Psoas muscle (tissue), 8 donors: ENCODE data around the gene SPRYD3. TPM values are rescaled to one million over a fixed set of nuclear protein-coding genes. Genes with fewer than 3 reads are reported as not detected.

ENCODE experiments used
- ATAC-seq, 4 donors: fragments of 200-7000 bp; cut with Tn5 transposase; one replicate each; pipeline ENCODE4 v1.9.1; 2020; ENCODE audit warnings: moderate library complexity in 3 of 4, mild to moderate bottlenecking in 2 of 4
- DNase-seq, 2 donors: peaks; one replicate each; pipeline ENCODE4 v3.0.0-alpha.2; 2020
- H3K27ac ChIP-seq: fragments of 200-600 bp; one replicate; pipeline ENCODE4 v1.8.0; 2022
- H3K27me3 ChIP-seq, 3 donors: fragments of 200-600 bp in 1 of 3; one replicate each; pipeline versions ENCODE4 v1.6.1 to v1.8.0; 2013 to 2022; ENCODE audit warnings: low read length in 2 of 3, mild to moderate bottlenecking in 2 of 3, moderate library complexity in 1 of 3; ENCODE audit not compliant: insufficient read depth in 3 of 3
- H3K36me3 ChIP-seq, 2 donors: fragments of 200-600 bp in 1 of 2; one replicate each; pipeline versions ENCODE4 v1.6.1 to v1.8.0; 2013 to 2022; ENCODE audit warnings: low read depth in 1 of 2, mild to moderate bottlenecking in 1 of 2, moderate library complexity in 1 of 2; ENCODE audit not compliant: insufficient read depth in 1 of 2
- H3K4me1 ChIP-seq: fragments of 200-600 bp; one replicate; pipeline ENCODE4 v1.8.0; 2022
- H3K4me3 ChIP-seq: fragments of 200-600 bp; one replicate; pipeline ENCODE4 v1.8.0; 2022; ENCODE audit warnings: mild to moderate bottlenecking
- H3K9me3 ChIP-seq: fragments of 200-600 bp; one replicate; pipeline ENCODE4 v1.8.0; 2022
- WGBS, 3 donors: extraction: QIAGEN DNeasy Blood & Tissue Kit; methylation state at CpG; one replicate each; pipeline versions ENCODE4 v1.1.6 to v1.1.7; 2013; 5-methylcytosine and 5-hydroxymethylcytosine counted together
- intact Hi-C, 2 donors: fragments of 100-400 bp; cut with DNase I; formaldehyde crosslinking; loops; one replicate each; pipeline versions ENCODE4 v1.11.0 to v1.14.2; 2022
- polyA plus RNA-seq, 3 donors: library from polyadenylated mRNA; stranded (reverse); fragments of 200-250 nt; gene quantifications; one replicate each; pipeline ENCODE4 v1.2.3, GENCODE V29; 2013
- total RNA-seq, 4 donors: library from RNA; stranded (reverse); fragmentation: NEBNext Ultra II Directional in 2 of 4; extraction: Animal tissue kit (Norgen Biotek cat#: 25700) in 2 of 4; gene quantifications; one replicate each; pipeline versions ENCODE4 v1.2.1 to v1.2.4, GENCODE V29; 2021 to 2023
- TF ChIP-seq, protein P1 (sequence below): fragments of 200-600 bp; IDR thresholded peaks from one replicate; pipeline ENCODE4 v1.8.0; 2022; ENCODE audit warnings: antibody characterized with exemption
- donor health status: healthy with polysubstance abuse.
- donor health status: DM: no; HTN: no; CAD: no; lungs with moderate emphysema.
- donor health status: Bipolar disorder and iron deficiency.
- donor health status: healthy.
- donor health status: DM: yes; HTN: yes; CAD: no.
- donor health status: DM: no; HTN: no; CAD: no.
- donor health status: DM: no; HTN: no; CAD: no.
- donor health status: DM: yes; HTN: yes; CAD: no.

SPRYD3 gene
- total and polyA plus RNA-seq, 7 donors = 16.5 to 49.1 (median 21.8) TPM

DNA sequence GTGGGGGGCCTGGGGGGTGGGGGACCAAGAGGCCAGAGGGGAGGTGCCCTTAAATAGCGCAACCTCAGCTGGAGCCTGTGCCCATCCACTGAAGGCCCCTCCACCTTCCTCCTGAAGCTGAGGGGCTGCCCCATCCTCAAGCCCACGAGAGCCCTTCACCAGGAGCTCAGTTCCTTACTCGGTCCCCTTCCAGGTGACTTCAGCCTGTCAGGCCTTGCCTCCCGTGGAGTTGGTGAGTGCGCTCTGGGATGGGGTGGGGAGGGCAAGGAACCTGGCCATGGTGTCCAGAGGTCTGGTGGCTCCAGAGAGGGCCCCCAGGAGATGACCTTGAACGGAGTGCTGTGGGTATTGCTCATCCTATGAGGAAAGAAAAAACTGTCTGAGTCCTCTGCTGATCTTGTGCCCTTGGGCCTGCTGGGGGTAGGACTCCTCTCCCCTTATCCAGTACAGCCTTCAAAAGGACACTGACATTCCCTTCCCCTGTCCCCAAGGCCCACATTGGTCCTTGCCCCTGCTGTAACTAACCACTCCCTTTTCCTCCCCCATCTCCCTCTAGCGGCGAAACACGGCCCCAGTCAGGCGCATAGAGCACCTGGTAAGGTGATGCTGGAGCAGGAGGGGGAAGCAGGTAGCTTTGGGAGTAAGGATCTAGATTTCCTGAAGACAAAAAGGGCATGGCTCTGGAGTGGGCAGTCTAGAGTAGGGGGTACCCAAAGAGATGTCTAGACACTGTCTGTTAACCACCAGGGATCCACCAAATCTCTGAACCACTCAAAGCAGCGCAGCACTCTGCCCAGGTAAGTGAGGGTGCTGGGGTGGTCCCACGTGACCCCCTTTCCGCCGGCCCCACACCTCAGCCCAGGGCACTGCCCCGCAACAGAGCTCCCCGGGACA lies 25.7 kb downstream of the SPRYD3 start:
- WGBS, 3 donors = 29 to 38% (median 33%) methylated on average over 15 to 16 of the region's 16 CpGs
- peak overlapping the region; percentile 97 for H3K27ac ChIP-seq
- peaks cover 0 to 39% of the 10 kb centered on the region in 2 donors for H3K36me3 ChIP-seq
- ATAC-seq (peak; percentile 12 to 38 (median 20)), DNase-seq (peak in 1 of 2 donors; percentile 77)
- H3K9me3 ChIP-seq = no peaks in the 10 kb centered on the region
- TF ChIP-seq, protein P1, sequence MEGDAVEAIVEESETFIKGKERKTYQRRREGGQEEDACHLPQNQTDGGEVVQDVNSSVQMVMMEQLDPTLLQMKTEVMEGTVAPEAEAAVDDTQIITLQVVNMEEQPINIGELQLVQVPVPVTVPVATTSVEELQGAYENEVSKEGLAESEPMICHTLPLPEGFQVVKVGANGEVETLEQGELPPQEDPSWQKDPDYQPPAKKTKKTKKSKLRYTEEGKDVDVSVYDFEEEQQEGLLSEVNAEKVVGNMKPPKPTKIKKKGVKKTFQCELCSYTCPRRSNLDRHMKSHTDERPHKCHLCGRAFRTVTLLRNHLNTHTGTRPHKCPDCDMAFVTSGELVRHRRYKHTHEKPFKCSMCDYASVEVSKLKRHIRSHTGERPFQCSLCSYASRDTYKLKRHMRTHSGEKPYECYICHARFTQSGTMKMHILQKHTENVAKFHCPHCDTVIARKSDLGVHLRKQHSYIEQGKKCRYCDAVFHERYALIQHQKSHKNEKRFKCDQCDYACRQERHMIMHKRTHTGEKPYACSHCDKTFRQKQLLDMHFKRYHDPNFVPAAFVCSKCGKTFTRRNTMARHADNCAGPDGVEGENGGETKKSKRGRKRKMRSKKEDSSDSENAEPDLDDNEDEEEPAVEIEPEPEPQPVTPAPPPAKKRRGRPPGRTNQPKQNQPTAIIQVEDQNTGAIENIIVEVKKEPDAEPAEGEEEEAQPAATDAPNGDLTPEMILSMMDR = peak; percentile 58
- peaks cover 52% of the 10 kb centered on the region for H3K4me1 ChIP-seq
- H3K4me3 ChIP-seq = peak overlapping the region; percentile 86
- no peaks in the 10 kb centered on the region for H3K27me3 ChIP-seq
- intact Hi-C loops = no loop called here

DNA sequence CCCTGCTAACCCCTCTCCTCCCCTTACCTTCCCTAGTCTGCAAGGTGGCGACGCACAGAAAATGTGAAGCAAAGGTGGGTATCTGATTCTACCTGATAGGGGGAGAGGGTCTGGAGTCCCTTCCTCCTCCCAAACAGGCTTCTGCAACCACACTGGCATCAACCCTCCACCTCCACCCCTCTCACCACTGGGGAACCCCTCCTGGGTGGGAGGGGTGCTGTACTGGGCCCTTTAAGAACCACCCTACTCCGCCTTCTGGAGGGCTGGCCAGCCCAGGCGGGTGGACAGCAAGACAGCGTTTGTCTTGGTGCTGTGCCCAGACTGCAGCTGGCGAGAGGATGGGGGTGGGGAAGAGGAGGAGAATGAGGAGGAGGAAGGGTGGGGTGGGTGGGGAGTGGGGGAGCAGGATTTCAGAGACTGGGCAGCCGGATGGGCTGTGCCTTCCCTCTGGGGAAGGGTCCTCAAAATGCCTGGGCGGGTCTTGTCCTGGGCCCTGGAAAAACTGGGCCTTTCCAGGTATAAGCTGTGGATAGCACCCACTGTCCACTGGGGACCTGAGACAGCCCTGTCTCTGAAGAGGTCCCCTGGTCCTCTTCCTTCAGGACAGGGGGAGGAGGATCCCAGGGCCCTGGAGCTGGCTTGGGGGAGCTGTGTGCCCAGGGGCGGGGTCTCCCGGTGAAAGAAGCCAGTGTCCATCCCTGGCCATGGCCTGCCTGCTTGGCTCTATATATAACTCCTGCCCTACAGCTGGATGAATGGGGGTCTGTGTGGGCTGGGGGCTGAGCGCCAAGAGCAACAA lies 26.6 kb downstream of the SPRYD3 start:
- TF ChIP-seq, protein P1 = no peak
- H3K27ac ChIP-seq = peak overlapping the region; percentile 97
- H3K4me1 ChIP-seq = peaks cover 61% of the 10 kb centered on the region
- DNase-seq (peak; percentile 92 to 97), ATAC-seq (peak; percentile 33 to 49 (median 42))
- H3K36me3 ChIP-seq = peaks cover 0 to 30% of the 10 kb centered on the region in 2 donors
- 15 to 24% (median 19%) methylated on average over 10 to 11 of the region's 11 CpGs for WGBS, 3 donors
- intact Hi-C loops = no loop called here
- H3K27me3 ChIP-seq = no peaks in the 10 kb centered on the region
- H3K9me3 ChIP-seq = no peaks in the 10 kb centered on the region
- peak overlapping the region; percentile 86 for H3K4me3 ChIP-seq

DNA sequence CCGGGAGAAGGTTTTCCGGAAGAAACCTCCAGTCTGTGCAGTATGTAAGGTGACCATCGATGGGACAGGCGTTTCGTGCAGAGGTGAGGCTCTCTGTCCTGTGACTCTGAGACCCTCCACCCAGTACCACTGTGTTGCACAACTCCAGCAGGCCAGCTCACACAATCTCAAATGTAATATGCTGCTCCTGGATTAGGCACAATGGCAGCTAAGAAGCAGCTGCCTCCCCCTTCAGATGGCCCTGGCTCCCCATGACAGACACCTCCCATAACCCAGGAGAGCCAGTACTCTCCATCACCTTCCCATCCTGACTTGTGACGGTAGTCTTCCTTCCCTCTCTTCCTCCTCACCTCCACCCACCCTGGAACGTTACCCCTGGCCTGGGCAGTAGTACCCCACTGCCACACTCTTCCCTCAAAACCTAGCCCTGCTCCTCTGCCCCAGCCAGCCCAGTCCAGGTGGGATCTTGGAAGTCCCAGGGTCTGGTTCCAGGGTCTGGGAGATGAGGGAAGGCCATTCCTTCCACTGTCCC lies 27.2 kb downstream of the SPRYD3 start:
- Histone ChIP-seq H3K4me3 (peak overlapping the region; percentile 86), H3K27ac (peak overlapping the region; percentile 97), H3K4me1 (peaks cover 62% of the 10 kb centered on the region), H3K9me3 (no peaks in the 10 kb centered on the region), H3K27me3 (no peaks in the 10 kb centered on the region), H3K36me3 (peaks cover 0 to 23% of the 10 kb centered on the region in 2 donors)
- ATAC-seq = no peak
- TF ChIP-seq, protein P1 = no peak
- DNase-seq = peak in 1 of 2 donors; percentile 69
- 14 to 26% (median 14%) methylated on average over 7 of the region's 7 CpGs for WGBS, 3 donors
- intact Hi-C loops = no loop called here

DNA sequence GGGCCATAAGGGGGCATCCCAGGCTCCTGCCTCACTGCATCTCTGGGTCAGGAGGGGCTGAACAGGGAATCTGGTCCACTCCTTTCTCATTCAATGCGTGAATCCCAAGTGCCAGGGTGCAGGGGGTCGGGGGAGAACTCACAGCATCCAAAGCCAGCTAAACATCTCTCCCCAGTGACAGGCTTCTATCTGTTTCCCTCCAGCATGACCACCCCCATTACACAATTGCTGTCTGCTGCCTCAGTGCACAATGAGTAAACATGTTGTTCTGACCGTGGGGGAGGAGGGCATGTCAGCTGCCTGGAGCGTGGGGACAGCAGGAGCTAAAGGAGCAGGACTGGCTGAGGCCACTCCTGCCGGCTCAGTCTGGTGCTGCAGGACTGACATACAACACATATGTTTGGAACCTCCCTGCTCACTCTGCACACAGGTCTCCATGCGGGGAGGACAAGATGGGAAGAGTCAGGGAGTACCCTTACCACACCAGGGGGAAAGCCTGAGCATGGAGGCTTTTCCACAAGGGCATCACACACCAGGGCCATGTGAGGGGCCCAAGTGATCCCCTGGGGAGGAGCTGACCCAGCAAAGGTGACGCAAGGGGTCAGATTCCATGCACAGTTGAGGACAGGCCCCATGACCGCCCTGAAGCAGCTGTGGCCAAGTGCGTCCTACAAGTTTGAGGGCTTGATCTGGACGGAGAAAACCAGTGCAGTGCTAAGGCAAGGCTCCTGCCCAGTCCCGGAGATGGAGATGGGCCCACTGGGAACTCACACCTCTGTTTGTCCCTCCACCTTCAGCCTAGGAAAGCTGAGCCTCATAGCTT lies 27.9 kb downstream of the SPRYD3 start:
- intact Hi-C loops = no loop called here
- TF ChIP-seq, protein P1 = peak; percentile 30
- peak overlapping the region; percentile 86 for H3K4me3 ChIP-seq
- H3K36me3 ChIP-seq = peaks cover 0 to 17% of the 10 kb centered on the region in 2 donors
- DNase-seq = peak; percentile 84 to 95
- H3K9me3 ChIP-seq = no peaks in the 10 kb centered on the region
- WGBS, 3 donors = 2 to 6% (median 5%) methylated on average over 11 of the region's 11 CpGs
- peak; percentile 18 to 50 (median 38) for ATAC-seq
- peak overlapping the region; percentile 97 for H3K27ac ChIP-seq
- H3K4me1 ChIP-seq = peaks cover 64% of the 10 kb centered on the region
- H3K27me3 ChIP-seq = no peaks in the 10 kb centered on the region
